Adrenal gland (tissue), 12 donors: Measurements from ENCODE around the gene KIAA1328. TPM values are rescaled to one million over a fixed set of nuclear protein-coding genes. Genes with fewer than 3 reads are reported as not detected.

ENCODE experiments used
- DNase-seq, 7 donors: peaks; one replicate each; pipeline ENCODE4 v3.0.0-alpha.2; 2019 to 2020
- H3K27ac ChIP-seq, 5 donors: fragments of 200-600 bp; sonication (generic) in 4 of 5; 1 replicate in 3 of 5; 2 replicates in 2 of 5; pipeline versions ENCODE4 v1.5.1 to v1.8.0; 2016 to 2020; ENCODE audit warnings: mild to moderate bottlenecking in 1 of 5
- H3K27me3 ChIP-seq: fragments of 200-600 bp; 2 replicates; pipeline ENCODE4 v1.8.0; 2021
- H3K36me3 ChIP-seq, 2 donors: fragments of 200-600 bp; replicated peaks in 1 of 2; 1 replicate in 1 of 2; 2 replicates in 1 of 2; pipeline versions ENCODE4 v1.5.1 to v1.8.0; 2018 to 2022
- H3K4me1 ChIP-seq, 2 donors: fragments of 200-600 bp; replicated peaks in 1 of 2; 1 replicate in 1 of 2; 2 replicates in 1 of 2; pipeline versions ENCODE4 v1.5.1 to v1.8.0; 2018 to 2021
- H3K4me3 ChIP-seq, 4 donors: fragments of 200-600 bp; sonication (generic) in 3 of 4; one replicate each; pipeline ENCODE4 v1.5.1; 2016 to 2018
- H3K9me3 ChIP-seq, 3 donors: fragments of 200-600 bp; sonication (generic) in 1 of 3; replicated peaks in 1 of 3; 1 replicate in 2 of 3; 2 replicates in 1 of 3; pipeline versions ENCODE4 v1.5.1 to v1.8.0; 2016 to 2021
- POLR2A ChIP-seq, 2 donors: fragments of 450-650 bp; IDR thresholded peaks; one replicate each; pipeline ENCODE4 v1.6.1; 2017; ENCODE audit warnings: antibody characterized with exemption in 2 of 2, mild to moderate bottlenecking in 2 of 2, moderate library complexity in 1 of 2
- WGBS, 4 donors: extraction: QIAGEN DNeasy Blood & Tissue Kit in 2 of 4; methylation state at CpG; one replicate each; pipeline versions ENCODE4 v1.1.5 to v1.1.7; 2013 to 2017; 5-methylcytosine and 5-hydroxymethylcytosine counted together
- intact Hi-C, 2 donors: fragments of 100-400 bp; cut with DNase I; formaldehyde crosslinking; loops; one replicate each; pipeline versions ENCODE4 v1.14.1 to v1.15.0; 2022 to 2023
- polyA plus RNA-seq, 3 donors: library from polyadenylated mRNA; stranded (reverse); fragments of 200-250 nt in 2 of 3; fragments of 350-450 nt in 1 of 3; fragmentation: Illumina TruSeq in 1 of 3; extraction: RNeasy Lipid Tissue Mini Kit (QIAGEN cat#74804) in 1 of 3; gene quantifications; one replicate each; pipeline ENCODE4 v1.2.3, GENCODE V29; 2013 to 2014
- total RNA-seq, 9 donors: library from RNA; depleted of rRNA in 4 of 9; stranded (reverse); fragments of >200 nt in 4 of 9; fragments of 120-200 nt in 1 of 9; fragmentation: NEBNext Ultra II Directional in 1 of 9; extraction: Animal tissue kit (Norgen Biotek cat#: 25700) in 1 of 9; gene quantifications; one replicate each; pipeline versions ENCODE4 v1.1.0 to v1.2.4, GENCODE V29; 2013 to 2023
- TF ChIP-seq, protein P1 (sequence below), 6 experiments: fragments of 450-650 bp in 4 of 6; fragments of 200-600 bp in 2 of 6; sonication (generic) in 1 of 6; IDR thresholded peaks; 1 replicate in 5 of 6; 2 replicates in 1 of 6; pipeline versions ENCODE4 v1.5.1 to v1.8.0; 2016 to 2021; ENCODE audit warnings: antibody characterized with exemption in 6 of 6, mild to moderate bottlenecking in 2 of 6, moderate library complexity in 1 of 6
- donor health status: healthy with polysubstance abuse.
- donor health status: Bipolar disorder and iron deficiency.
- donor health status: DM: yes; HTN: yes; CAD: no.
- donor health status: DM: no; HTN: no; CAD: no.
- donor health status: DM: no; HTN: no; CAD: no.
- donor health status: DM: yes; HTN: yes; CAD: no.

The KIAA1328 gene
- total and polyA plus RNA-seq, 12 donors: 2.5 to 20.5 (median 7.2) TPM

GRCh38 chr18:37135177-37135576 is 306.2 kb downstream of the KIAA1328 start:
- H3K27ac ChIP-seq: no peak overlapping the region
- DNase-seq: no peak
- H3K27me3 ChIP-seq: no peaks in the 10 kb centered on the region
- WGBS, 4 donors: 90 to 97% (median 93%) methylated on average over 4 of the region's 4 CpGs
- no peaks in the 10 kb centered on the region for H3K36me3 ChIP-seq
- intact Hi-C loops: no loop called here
- no peak overlapping the region for H3K4me3 ChIP-seq
- TF ChIP-seq, protein P1, sequence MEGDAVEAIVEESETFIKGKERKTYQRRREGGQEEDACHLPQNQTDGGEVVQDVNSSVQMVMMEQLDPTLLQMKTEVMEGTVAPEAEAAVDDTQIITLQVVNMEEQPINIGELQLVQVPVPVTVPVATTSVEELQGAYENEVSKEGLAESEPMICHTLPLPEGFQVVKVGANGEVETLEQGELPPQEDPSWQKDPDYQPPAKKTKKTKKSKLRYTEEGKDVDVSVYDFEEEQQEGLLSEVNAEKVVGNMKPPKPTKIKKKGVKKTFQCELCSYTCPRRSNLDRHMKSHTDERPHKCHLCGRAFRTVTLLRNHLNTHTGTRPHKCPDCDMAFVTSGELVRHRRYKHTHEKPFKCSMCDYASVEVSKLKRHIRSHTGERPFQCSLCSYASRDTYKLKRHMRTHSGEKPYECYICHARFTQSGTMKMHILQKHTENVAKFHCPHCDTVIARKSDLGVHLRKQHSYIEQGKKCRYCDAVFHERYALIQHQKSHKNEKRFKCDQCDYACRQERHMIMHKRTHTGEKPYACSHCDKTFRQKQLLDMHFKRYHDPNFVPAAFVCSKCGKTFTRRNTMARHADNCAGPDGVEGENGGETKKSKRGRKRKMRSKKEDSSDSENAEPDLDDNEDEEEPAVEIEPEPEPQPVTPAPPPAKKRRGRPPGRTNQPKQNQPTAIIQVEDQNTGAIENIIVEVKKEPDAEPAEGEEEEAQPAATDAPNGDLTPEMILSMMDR (IDR thresholded peaks at IDR 0.05): no peak
- no peak for TF ChIP-seq POLR2A (IDR thresholded peaks at IDR 0.05)
- no peaks in the 10 kb centered on the region for H3K4me1 ChIP-seq
- H3K9me3 ChIP-seq: no peaks in the 10 kb centered on the region

DNA sequence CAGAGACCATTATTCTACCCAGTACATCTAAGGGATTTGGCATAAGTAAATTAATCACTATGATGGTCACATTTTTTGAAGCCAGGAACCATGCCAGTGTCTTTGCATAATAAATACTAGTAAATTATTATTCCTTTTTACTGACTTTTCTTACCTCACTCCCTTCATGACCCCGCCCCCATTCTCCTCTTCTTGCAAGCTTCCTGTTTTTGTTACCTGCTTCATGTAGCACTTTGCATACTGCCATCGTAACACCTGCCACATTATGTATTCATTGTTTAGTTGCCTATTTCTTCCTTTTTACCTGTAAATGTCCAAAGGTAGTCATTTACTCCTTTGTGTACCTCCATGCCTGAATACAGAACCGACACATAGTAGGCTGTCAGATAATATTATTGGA is 309.5 kb downstream of the KIAA1328 start:
- Histone ChIP-seq H3K27me3 (no peaks in the 10 kb centered on the region), H3K36me3 (no peaks in the 10 kb centered on the region), H3K4me3 (no peak overlapping the region), H3K9me3 (no peaks in the 10 kb centered on the region), H3K27ac (no peak overlapping the region), H3K4me1 (no peaks in the 10 kb centered on the region)
- 92 to 96% (median 95%) methylated on average over 3 of the region's 3 CpGs for WGBS, 4 donors
- DNase-seq: no peak
- TF ChIP-seq, protein P1 (IDR thresholded peaks at IDR 0.05): no peak
- no peak for TF ChIP-seq POLR2A (IDR thresholded peaks at IDR 0.05)
- intact Hi-C loops: no loop called here

DNA sequence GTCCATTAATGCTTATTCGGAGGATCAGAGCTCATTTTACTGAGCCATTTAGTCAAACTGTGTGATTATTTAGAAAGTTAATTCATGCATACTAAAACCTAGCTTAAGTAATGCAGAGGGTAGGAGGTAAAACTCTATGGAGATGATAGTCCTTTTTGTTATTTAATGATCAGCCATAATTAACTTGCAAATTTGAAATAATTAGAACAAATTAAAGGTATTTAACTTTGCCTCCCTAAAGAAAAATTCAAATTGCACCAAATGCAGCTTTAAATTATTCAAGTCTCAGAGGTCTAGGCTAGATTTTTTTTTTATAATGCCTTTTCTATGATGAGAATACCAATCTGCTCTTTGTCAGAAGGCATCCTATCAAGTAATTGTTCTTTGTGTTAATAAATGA is 310.9 kb downstream of the KIAA1328 start:
- H3K9me3 ChIP-seq: no peaks in the 10 kb centered on the region
- H3K36me3 ChIP-seq: no peaks in the 10 kb centered on the region
- intact Hi-C loops: no loop called here
- TF ChIP-seq, protein P1 (IDR thresholded peaks at IDR 0.05): no peak
- TF ChIP-seq POLR2A (IDR thresholded peaks at IDR 0.05): no peak
- H3K27me3 ChIP-seq: no peaks in the 10 kb centered on the region
- H3K27ac ChIP-seq: no peak overlapping the region
- DNase-seq: no peak
- H3K4me3 ChIP-seq: no peak overlapping the region
- 93 to 100% (median 93%) methylated on average over 1 of the region's 1 CpG for WGBS, 4 donors
- H3K4me1 ChIP-seq: no peaks in the 10 kb centered on the region

DNA sequence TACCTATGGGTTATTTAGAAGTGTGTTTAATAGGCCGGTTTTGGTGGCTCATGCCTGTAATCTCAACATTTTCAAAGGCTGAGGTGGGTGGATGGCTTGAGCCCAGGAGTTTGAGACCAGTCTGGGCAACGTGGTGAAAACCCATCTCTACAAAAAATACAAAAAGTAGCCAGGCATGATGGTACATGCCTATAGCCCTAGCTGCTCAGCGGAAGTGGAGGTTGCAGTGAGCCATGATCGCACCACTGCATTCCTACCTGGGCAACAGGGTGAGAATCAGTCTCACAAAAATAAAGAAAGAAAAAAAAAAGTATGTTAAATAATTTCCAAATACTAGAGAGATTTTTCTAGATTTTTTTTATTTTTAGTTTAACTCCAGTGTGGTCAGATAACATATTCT is 316.0 kb downstream of the KIAA1328 start:
- no peaks in the 10 kb centered on the region for H3K27me3 ChIP-seq
- no peaks in the 10 kb centered on the region for H3K4me1 ChIP-seq
- H3K27ac ChIP-seq: no peak overlapping the region
- no peak overlapping the region for H3K4me3 ChIP-seq
- no peaks in the 10 kb centered on the region for H3K36me3 ChIP-seq
- TF ChIP-seq, protein P1 (IDR thresholded peaks at IDR 0.05): no peak
- TF ChIP-seq POLR2A (IDR thresholded peaks at IDR 0.05): no peak
- DNase-seq: no peak
- intact Hi-C loops: no loop called here
- no peaks in the 10 kb centered on the region for H3K9me3 ChIP-seq
- 86 to 94% (median 89%) methylated on average over 4 of the region's 4 CpGs for WGBS, 4 donors
